Common myeloid progenitor, CD34-positive (primary cell): Measurements from ENCODE around the gene NOS1AP.
"Not testable (repeated sequence)": the region's sequence is repeated elsewhere in the genome, so short reads cannot be mapped to it uniquely, and the experiment has no call there.

Source experiments
- CTCF ChIA-PET: fragments of 350-600 bp; sonication (Branson Sonifier 250); formaldehyde crosslinking; loops from one replicate; lab custom pipeline; 2021; ENCODE audit warnings: antibody characterized with exemption; lab: Charles Lee
- POLR2A ChIA-PET: fragments of 350-600 bp; sonication (Branson Sonifier 250); formaldehyde crosslinking; loops from one replicate; lab custom pipeline; 2021; ENCODE audit warnings: antibody characterized with exemption; lab: Charles Lee
- DNase-seq, 3 donors: peaks; one replicate each; pipeline versions ENCODE4 v3.0.0 to v3.0.0-alpha.2; 2013
- H3K27ac ChIP-seq, 2 experiments: 1 replicate in 1 of 2; 2 replicates in 1 of 2; pipeline ENCODE4 v1.7.0; 2013; ENCODE audit warnings: inconsistent platforms in 2 of 2, low read length in 2 of 2, mild to moderate bottlenecking in 2 of 2, low read depth in 1 of 2, moderate library complexity in 1 of 2; ENCODE audit not compliant: severe bottlenecking in 2 of 2, insufficient read depth in 1 of 2, poor library complexity in 1 of 2
- H3K27me3 ChIP-seq, 5 experiments: replicated peaks in 2 of 5; 1 replicate in 3 of 5; 2 replicates in 2 of 5; pipeline versions ENCODE4 v1.6.1 to v1.7.0; 2013; ENCODE audit warnings: low read length in 4 of 5, mild to moderate bottlenecking in 2 of 5, moderate library complexity in 2 of 5, inconsistent platforms in 1 of 5; ENCODE audit not compliant: insufficient read depth in 5 of 5, control insufficient read depth in 4 of 5
- H3K36me3 ChIP-seq, 4 experiments: 1 replicate in 2 of 4; 2 replicates in 2 of 4; pipeline versions ENCODE4 v1.6.1 to v1.7.0; 2013; ENCODE audit warnings: low read length in 3 of 4, control low read depth in 1 of 4, mild to moderate bottlenecking in 1 of 4; ENCODE audit not compliant: control insufficient read depth in 4 of 4, insufficient read depth in 4 of 4
- H3K4me1 ChIP-seq, 4 experiments: 1 replicate in 3 of 4; 2 replicates in 1 of 4; pipeline versions ENCODE4 v1.6.1 to v1.7.1; 2013; ENCODE audit warnings: low read length in 3 of 4, mild to moderate bottlenecking in 3 of 4, control low read depth in 1 of 4, inconsistent platforms in 1 of 4, moderate library complexity in 1 of 4; ENCODE audit not compliant: control insufficient read depth in 4 of 4, insufficient read depth in 4 of 4; ENCODE audit errors: control extremely low read depth in 1 of 4
- H3K4me3 ChIP-seq, 7 experiments: 1 replicate in 4 of 7; 2 replicates in 3 of 7; pipeline versions ENCODE4 v1.5.1 to v1.7.0; 2013; ENCODE audit warnings: mild to moderate bottlenecking in 7 of 7, low read length in 6 of 7, moderate library complexity in 6 of 7, inconsistent platforms in 2 of 7, low read depth in 2 of 7, control low read depth in 1 of 7; ENCODE audit not compliant: insufficient read depth in 4 of 7, control insufficient read depth in 1 of 7; ENCODE audit errors: extremely low read depth in 1 of 7
- H3K9me3 ChIP-seq, 5 experiments: 1 replicate in 4 of 5; 2 replicates in 1 of 5; pipeline versions ENCODE4 v1.6.1 to v1.7.1; 2013; ENCODE audit warnings: low read length in 4 of 5, mild to moderate bottlenecking in 2 of 5, inconsistent platforms in 1 of 5, low read depth in 1 of 5, moderate library complexity in 1 of 5; ENCODE audit not compliant: control insufficient read depth in 4 of 5, insufficient read depth in 2 of 5; ENCODE audit errors: control extremely low read depth in 1 of 5
- WGBS: methylation state at CpG from one replicate; pipeline ENCODE4 v1.1.5; 2013; ENCODE audit not compliant: insufficient coverage; 5-methylcytosine and 5-hydroxymethylcytosine counted together

The NOS1AP gene

GRCh38 chr1:162082080-162082479 is 12.6 kb downstream of the NOS1AP start:
- H3K4me3 ChIP-seq, H3K9me3 ChIP-seq, H3K36me3 ChIP-seq, POLR2A ChIA-PET, DNase-seq, H3K4me1 ChIP-seq, CTCF ChIA-PET, H3K27me3 ChIP-seq, H3K27ac ChIP-seq: not testable (repeated sequence)
- WGBS, result 100% methylated on average over 1 of the region's 2 CpGs

- Histone ChIP-seq H3K4me3 (no peak overlapping the region), H3K4me1 (no peaks in the 10 kb centered on the region), H3K27me3 (no peaks in the 10 kb centered on the region), H3K27ac (no peak overlapping the region), H3K36me3 (no peaks in the 10 kb centered on the region), H3K9me3 (peaks cover 0 to 6% (median 0%) of the 10 kb centered on the region in 5 experiments)
- DNase-seq, result no peak
- ChIA-PET POLR2A (no interaction called here), CTCF (no interaction called here)
- 93% methylated on average over 2 of the region's 2 CpGs for WGBS
These were observed 13.8 kb downstream of the NOS1AP start for GRCh38 chr1:162083273-162083672.

- WGBS, result 100% methylated on average over 1 of the region's 3 CpGs
- H3K4me1 ChIP-seq, result no peaks in the 10 kb centered on the region
- ChIA-PET CTCF (interaction anchor here (0.9 kb wide), 1 partner anchor 21 kb away, joined by 4 read pairs; no protein-coding TSS in a partner anchor), POLR2A (no interaction called here)
- no peaks in the 10 kb centered on the region for H3K27me3 ChIP-seq
- H3K4me3 ChIP-seq, result no peak overlapping the region
- no peaks in the 10 kb centered on the region for H3K36me3 ChIP-seq
- H3K9me3 ChIP-seq, result peaks cover 0 to 6% (median 0%) of the 10 kb centered on the region in 5 experiments
- H3K27ac ChIP-seq, result no peak overlapping the region
- DNase-seq, result no peak
These were observed 16.5 kb downstream of the NOS1AP start for GRCh38 chr1:162085991-162086390.

- 20% methylated on average over 1 of the region's 1 CpG for WGBS
- peak in 2 of 3 donors; percentile 41 to 52 for DNase-seq
These were observed 17.6 kb downstream of the NOS1AP start for GRCh38 chr1:162087111-162087510.

GRCh38 chr1:162087574-162087973 is 18.1 kb downstream of the NOS1AP start:
- no CpG with 5 or more reads among the region's 1 CpG for WGBS
- DNase-seq, result no peak

More at GRCh38 chr1:162087111-162087510, 17.6 kb downstream of the NOS1AP start:
- H3K27ac ChIP-seq, result no peak overlapping the region
- no peak overlapping the region for H3K4me3 ChIP-seq
- CTCF ChIA-PET, result interaction anchor here (0.6 kb wide), 1 partner anchor 67 kb away, joined by 3 read pairs; no protein-coding TSS in a partner anchor
- H3K9me3 ChIP-seq, result peaks cover 0 to 6% (median 0%) of the 10 kb centered on the region in 5 experiments
- H3K36me3 ChIP-seq, result no peaks in the 10 kb centered on the region
- POLR2A ChIA-PET, result no interaction called here
- H3K27me3 ChIP-seq, result no peaks in the 10 kb centered on the region
- H3K4me1 ChIP-seq, result peaks cover 0 to 3% (median 0%) of the 10 kb centered on the region in 4 experiments

GRCh38 chr1:162088281-162088969 is 18.9 kb downstream of the NOS1AP start:
- Histone ChIP-seq H3K36me3 (no peaks in the 10 kb centered on the region), H3K4me3 (no peak overlapping the region), H3K4me1 (peaks cover 0 to 10% (median 0%) of the 10 kb centered on the region in 4 experiments), H3K9me3 (peaks cover 0 to 6% (median 0%) of the 10 kb centered on the region in 5 experiments), H3K27ac (no peak overlapping the region), H3K27me3 (no peaks in the 10 kb centered on the region)
- 86% methylated on average over 2 of the region's 5 CpGs for WGBS
- POLR2A ChIA-PET, result no interaction called here
- DNase-seq, result no peak
- CTCF ChIA-PET, result no interaction called here

More at GRCh38 chr1:162087574-162087973, 18.1 kb downstream of the NOS1AP start:
- CTCF ChIA-PET, result no interaction called here
- H3K36me3 ChIP-seq, result no peaks in the 10 kb centered on the region
- peaks cover 0 to 6% (median 0%) of the 10 kb centered on the region in 5 experiments for H3K9me3 ChIP-seq
- no peak overlapping the region for H3K27ac ChIP-seq
- POLR2A ChIA-PET, result no interaction called here
- no peak overlapping the region for H3K4me3 ChIP-seq
- H3K27me3 ChIP-seq, result no peaks in the 10 kb centered on the region
- peaks cover 0 to 5% (median 0%) of the 10 kb centered on the region in 4 experiments for H3K4me1 ChIP-seq

- DNase-seq, result no peak
- WGBS, result no CpG with 5 or more reads among the region's 2 CpGs
- no peak overlapping the region for H3K27ac ChIP-seq
- ChIA-PET CTCF (no interaction called here), POLR2A (no interaction called here)
- no peak overlapping the region for H3K4me3 ChIP-seq
- no peaks in the 10 kb centered on the region for H3K27me3 ChIP-seq
- no peaks in the 10 kb centered on the region for H3K36me3 ChIP-seq
- peaks cover 0 to 13% (median 1%) of the 10 kb centered on the region in 4 experiments for H3K4me1 ChIP-seq
- H3K9me3 ChIP-seq, result no peaks in the 10 kb centered on the region
These were observed 20.3 kb downstream of the NOS1AP start for GRCh38 chr1:162089748-162090147.
